ENCODE results near the gene HECTD1.
"Not testable (repeated sequence)": the region's sequence is repeated elsewhere in the genome, so short reads cannot be mapped to it uniquely, and the experiment has no call there.

HECTD1 gene

DNA sequence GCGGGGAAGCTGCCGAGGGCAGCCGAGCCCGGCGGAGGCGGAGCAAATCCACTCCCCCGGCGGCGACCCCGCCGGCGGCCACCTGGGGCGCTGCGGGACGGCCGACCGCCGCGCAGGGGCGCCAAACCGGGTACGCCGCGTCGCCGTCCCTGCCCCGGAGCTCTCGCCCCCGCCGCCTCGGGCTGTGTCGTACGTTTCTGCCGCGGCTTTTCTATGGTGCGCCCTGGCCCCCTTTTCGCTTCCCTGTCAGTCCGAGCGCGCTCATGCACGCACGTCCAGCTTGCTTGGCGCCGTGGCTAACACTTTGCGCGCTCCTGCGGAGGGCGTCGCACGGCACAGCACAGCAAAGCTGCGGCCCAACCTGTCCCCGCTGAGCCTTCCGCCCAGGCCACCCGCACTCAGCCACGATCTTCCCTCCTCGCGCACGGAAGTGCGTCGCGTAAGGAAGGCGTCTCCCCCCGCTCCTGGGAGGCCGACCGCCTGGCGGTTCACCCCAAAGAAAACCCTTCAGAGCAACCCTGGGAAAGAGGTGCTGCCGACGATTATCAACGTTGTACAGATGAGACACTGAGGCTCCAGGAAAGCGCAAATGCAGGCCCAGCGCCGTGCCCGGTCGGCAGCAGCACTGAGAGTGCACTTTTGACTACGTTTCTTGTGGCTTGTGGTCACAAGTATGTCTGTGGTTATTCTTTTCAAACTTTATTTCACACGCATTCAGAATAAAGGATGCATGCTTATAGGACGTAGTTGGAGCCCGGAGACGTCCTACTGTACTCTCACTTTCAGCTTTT, at the start of gene HECTD1:
Gene HECTD1 (minus strand): TSS at position 39 of the 791 bp plus-strand sequence. CDS start 1,857 bp downstream, outside the sequence.
- DNase-seq: peak; percentile 94 to 95

DNA sequence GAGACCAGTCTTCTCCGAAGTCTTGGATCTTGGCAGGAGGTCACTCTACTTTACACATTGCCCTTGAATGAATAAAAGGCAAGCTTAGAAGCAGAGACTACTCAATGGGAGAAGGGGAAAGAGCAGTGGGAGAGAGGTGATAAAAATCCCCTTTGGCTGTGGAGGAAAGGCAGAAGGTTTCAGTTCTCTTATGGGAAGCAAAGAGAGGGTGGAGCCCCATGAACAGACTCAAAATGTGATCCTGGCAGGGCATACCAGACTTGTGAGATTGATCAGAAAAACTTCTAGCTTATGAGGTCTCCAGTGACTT, 49.6 kb upstream of the HECTD1 start:
- no peak for DNase-seq

DNA sequence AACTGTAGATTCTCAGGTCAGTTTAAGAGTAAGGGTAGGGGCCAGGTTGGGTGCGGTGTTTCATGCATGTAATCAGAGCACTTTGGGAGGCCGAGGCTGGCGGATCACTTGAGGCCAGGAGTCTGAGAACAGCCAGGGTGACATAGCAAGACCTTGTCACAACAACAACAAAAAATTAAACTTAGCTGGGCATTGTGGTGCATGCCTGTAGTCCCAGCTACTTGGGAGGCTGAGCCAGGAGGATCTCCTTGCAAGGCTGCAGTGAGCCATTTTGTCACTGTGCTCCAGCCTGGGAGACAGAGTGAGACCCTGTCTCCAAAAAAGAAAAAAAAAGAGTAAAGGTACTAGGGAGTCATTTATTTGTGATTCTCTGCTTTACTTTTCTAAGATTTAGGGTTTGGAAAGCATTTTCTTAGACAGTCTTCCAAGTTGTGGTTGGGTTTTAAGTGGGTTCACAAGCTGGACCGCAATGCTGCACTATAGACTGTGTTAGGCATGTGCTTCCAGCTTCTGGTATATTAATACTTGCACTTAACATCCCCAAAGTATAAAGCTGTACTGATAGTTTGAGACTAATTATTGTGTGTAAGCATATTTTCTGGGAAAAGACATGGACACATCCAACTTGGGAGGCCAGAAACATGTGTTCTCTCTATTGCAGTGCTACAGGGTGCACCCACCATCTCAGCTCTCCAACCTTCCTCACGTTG, 49.1 kb upstream of the HECTD1 start:
- DNase-seq: no peak

DNA sequence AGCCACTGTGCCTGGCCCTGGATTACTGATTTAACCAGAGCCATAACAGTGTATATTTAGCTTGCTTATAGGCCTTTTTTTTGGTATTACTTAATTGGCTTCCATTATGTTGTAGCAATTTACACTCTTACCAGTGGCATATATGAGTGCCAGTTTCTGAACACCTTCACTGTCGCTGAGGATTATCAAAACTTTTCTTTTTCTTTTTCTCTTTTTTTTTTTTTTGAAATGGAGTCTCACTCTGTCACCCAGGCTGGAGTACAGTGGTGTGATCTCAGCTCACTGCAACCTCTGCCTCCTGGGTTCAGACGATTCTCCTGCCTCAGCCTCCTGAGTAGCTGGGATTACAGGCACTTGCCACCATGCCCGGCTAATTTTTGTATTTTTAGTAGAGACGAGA, 48.3 kb upstream of the HECTD1 start:
- DNase-seq: not testable (repeated sequence)

DNA sequence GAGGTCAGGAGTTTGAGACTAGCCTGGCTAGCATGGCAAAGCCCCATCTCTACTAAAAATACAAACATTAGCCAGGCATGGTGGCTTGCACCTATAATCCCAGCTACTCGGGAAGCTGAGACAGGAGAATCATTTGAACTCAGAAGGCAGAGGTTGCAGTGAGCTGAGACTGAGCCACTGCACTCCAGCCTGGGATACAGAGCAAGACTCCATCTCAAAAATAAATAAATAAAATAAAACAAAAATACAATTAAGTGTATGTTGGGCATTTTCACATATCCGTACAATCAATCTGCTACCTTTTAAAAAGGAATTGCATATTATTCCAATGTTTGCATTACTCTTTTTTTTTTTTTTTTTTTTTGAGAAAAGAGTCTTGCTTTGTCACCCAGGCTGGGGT, 47.7 kb upstream of the HECTD1 start:
- DNase-seq: no peak

DNA sequence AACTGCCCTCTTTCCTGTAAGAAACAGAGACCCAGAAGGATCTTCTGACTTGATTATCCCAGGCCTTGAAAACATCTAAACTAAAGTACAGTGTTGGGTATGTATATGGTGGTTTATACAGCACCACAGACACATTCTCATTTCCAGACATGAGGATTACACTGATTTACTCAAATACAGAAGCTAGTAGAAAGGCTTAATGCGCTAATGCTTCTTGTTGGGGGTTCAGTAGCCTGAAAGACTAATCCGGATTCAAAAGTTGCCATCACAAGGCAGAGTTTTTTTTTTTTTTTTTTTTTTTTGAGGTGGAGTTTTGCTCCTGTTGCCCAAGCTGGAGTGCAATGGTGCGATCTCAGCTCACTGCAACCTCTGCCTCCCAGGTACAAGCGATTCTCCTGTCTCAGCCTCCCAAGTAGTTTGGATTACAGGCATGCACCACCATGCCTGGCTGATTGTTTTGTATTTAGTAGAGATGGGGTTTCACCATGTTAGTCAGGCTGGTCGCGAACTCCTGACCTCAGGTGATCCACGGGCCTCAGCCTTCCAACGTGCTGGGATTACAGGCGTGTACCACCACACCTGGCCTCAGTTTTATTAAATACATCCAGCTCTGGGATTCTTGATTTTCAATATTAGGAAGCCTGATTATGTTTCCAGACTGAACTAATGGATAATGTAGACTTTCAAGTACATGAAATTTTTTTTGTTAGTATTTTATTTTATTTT, 46.3 kb upstream of the HECTD1 start:
- DNase-seq: no peak

DNA sequence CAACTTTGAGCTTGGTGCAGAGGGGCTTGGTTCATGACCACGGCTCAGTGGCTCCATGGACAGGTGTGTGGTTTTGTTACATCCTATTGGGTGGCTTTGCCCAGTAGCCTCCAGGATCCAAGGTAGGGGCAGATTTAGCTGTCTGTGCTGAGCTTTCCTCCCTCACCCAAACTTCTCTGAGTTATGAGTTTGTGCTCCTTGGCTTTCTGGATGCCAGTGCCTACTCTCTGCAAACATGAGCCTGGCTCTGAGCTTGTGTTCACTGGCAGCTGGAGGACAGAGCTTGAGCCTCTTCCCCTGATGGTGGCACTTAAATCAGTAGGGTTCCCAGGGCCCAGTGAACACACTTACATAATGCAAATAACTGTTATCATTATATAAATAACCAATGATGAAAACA, 45.3 kb upstream of the HECTD1 start:
- DNase-seq: no peak

DNA sequence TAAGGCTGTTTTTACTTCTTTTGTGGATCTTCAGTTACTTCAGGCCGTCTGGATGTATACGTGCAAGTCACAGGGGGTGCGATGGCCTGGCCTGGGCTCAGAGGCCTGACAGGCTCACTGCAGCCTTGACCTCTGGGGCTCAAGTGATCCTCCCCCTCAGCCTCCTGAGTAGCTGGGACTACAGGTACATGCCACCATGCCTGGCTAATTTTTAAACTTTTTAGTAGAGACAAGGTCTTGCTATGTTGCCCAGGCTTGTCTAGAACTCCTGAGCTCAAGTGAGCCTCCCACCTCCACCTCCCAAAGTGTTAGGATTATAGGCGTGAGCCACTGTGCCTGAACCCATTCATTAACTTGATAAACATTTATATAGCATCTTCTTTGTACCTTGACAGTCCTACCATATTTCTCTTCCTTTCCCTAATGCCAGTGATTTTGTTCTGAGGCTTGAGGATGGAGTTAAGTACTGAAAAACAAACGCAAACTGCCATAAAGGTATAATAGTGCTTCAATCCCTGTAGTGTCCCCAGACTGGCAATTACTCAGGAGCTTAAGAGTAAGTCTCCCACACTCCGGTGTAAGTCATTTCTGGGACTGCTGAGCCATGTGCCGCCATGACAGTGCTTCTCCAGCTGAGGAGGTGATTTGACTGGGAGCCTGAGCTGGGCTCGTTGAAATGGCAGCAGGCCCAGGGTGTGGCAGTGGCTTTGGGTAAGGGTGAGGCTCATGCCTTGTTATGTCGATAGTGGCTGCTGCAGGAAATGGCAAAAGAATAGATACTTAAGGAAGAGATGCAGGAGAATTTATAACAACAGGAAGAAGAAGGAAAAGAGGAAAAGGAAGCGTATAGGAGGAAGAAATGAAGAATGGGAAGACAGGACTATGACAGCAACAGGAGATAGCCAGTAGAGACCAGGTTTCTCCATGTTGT, 43.7 kb upstream of the HECTD1 start:
- DNase-seq: no peak

DNA sequence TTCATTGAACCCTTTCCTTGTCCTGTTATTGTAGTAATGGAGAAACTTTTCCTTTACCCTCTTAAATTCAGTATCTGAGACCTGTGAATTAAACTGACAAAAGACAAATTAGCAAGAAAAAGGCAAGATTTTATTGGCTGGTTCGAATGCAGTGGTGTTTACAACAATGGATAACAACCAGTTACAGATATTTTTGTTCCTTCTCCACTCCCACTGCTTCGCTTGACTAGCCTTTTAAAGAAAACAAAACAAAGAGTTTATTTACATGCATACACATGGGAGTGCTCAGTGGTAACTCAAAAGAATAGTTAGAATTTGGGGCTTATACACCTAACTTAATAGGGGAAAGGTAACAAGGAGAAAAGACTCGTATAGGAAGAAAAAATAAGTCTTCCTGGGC, 37.0 kb upstream of the HECTD1 start:
- DNase-seq: no peak

DNA sequence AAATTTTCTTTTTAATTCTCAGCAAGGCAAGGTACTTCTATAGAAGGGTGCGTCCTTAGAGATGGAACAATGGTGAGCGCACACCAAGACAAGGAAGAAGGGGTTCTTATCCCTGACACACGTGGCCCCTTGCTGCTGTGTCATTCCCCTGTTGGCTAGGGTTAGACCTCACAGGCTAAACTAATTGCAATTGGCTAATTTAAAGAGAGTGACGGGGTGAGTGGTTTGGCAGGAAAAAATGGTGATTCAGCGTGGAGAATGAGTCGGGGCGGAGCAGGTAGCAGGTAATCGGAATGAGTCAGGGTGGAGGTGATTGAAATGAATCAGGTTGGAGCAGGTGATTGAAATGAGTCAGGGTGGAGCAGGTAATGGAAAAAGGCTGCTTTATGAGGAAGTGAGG, 36.3 kb upstream of the HECTD1 start:
- DNase-seq: no peak

DNA sequence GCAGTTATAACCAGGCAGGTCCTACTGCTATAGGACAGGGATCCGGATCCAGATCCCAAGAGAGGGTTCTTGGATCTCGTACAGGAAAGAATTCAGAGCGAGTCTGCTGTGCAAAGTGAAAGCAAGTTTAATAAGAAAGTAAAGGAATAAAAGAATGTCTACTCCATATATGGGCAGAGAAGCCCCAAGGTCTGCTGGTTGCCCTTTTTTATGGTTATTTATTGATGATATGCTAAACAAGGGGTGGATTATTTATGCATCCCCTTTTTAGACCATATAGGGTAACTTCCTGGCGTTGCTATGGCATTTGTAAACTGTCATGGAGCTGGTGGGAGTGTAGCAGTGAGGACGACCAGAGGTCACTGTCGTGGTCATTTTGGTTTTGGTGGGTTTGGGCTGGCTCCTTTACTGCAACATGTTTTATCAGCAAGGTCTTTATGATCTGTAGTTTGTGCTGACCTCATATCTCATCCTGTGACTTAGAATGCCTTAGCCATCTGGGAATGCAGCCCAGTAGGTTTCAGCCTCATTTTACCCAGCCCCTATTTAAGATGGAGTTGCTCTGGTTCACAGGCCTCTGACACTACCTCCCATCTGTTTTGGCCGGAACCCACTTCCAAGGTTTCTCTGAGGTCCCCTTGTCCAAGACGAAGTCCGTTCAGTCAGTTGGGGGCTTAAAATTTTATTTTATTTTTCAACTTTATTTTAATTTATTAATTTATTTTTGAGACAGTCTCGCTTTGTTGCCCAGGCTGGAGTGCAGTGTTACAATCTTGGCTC, 34.8 kb upstream of the HECTD1 start:
- DNase-seq: not testable (repeated sequence)

DNA sequence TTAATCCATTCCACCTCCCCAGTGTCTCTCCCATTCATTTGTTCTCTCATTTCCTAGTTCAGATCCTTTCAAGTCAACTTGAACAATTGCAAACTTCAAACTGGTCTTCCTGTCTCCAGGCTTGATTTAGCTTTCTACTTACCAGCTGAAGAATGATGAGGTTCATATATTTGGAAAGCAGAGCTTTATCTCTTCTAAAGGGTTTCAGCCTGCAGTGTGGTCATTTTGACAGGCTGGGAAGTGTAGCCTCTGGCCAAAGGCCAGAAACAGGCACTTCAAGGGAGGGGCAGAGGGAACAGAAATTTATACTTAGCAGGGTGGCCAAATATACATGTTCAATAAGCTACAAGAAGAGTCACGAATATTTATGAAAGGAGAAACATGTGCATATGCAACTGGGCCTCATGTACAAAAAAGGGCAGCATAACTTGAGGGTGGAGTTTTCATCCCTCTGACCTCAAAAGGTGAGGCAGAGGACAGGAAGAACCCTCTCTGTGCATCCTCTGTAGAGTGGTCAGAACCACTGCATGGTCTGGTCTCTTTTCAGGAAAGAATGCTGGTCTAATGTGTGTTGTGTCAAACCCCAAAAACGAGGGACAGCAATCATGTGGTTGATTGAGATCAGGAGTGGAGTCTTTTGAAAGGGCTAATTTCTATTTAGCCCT, 34.0 kb upstream of the HECTD1 start:
- DNase-seq: no peak

DNA sequence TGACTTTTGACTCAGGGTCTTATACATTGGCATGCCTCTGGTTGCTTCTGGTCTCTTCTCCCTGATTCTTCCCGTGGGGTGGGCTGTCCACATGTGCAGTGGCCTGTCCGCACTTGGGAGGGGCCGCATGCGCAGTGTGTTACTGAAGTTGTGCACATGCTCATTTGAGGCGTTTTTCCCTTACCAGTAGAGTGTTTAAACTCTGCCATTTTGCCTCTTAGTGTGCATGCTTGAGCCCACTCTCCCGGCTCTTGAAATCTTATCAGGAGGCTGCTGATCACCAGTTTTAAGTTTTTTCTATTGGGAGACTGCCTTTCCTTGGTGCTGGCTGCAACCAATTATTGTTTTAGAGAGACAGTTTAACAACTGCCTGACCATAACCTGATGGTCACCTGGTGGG, 32.1 kb upstream of the HECTD1 start:
- no peak for DNase-seq

DNA sequence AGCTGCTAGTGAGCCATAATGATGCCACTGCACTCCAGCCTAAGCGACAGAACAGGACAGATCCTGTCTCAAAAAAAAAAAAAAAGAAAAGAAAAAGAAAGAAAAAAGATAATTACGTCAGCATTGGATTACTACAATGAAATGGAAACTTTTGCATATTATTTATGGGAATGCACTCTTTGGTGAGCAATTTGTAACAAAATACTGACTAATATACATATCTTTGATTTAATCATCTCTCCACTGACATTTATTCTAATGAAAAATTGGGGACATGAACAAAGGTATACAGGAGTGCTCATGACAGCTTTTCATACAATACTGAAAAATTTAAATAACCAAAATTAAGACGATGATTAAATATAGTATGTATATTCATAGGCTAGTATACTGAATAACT, 27.9 kb upstream of the HECTD1 start:
- DNase-seq: no peak

DNA sequence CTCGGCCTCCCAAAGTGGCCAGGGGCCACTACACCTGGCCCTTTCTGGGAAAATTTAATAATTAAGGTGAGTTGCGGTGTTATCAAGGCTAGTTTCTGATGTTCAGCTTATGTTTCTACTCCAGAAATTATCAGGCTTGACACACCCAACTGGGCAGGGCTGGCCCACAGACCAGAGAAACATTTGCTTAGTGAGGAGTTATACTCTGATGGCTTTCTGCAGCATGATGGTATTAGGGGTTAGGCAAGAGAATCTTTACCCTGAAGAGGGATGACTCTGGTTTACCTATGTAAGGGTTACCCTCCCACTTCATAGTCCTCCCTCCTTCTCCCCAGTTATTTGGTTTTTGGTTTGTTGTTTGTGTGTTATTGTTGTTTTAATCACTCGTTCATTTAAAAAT, 24.5 kb upstream of the HECTD1 start:
- DNase-seq: no peak

DNA sequence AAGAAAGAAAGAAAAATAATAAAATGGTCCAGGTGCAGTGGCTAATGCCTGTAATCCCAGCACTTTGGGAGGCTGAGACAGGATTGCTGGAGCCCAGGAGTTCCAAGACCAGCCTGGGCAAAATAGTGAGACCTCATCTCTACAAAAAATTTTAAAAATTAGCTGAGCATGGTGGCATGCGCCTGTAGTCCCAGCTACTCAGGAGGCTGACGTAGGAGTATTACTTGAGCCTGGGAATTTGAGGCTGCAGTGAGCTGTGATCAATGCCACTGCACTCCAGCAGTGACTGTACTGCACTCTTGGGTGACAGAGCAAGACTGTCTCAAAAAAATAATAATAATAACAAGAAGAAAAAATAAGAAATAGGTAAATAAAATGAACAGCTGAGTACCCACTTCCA, 23.7 kb upstream of the HECTD1 start:
- DNase-seq: not testable (repeated sequence)

DNA sequence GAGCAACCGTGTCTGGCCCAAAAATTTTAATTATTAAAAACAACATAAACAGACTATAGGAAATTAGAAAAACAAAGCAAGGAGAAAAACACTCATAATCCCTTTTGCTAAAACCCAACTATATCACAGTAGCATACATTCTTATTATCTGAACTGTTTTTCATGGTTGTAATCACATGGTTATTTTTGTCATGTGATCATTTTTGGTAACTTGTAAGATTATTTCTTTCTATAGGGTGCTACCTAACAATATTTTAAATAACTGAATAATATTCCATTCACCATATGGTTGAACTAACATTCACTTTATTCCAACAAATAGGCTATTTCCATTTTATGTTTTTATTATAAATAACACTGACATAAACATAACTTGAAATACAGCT, 23.0 kb upstream of the HECTD1 start:
- DNase-seq: no peak

DNA sequence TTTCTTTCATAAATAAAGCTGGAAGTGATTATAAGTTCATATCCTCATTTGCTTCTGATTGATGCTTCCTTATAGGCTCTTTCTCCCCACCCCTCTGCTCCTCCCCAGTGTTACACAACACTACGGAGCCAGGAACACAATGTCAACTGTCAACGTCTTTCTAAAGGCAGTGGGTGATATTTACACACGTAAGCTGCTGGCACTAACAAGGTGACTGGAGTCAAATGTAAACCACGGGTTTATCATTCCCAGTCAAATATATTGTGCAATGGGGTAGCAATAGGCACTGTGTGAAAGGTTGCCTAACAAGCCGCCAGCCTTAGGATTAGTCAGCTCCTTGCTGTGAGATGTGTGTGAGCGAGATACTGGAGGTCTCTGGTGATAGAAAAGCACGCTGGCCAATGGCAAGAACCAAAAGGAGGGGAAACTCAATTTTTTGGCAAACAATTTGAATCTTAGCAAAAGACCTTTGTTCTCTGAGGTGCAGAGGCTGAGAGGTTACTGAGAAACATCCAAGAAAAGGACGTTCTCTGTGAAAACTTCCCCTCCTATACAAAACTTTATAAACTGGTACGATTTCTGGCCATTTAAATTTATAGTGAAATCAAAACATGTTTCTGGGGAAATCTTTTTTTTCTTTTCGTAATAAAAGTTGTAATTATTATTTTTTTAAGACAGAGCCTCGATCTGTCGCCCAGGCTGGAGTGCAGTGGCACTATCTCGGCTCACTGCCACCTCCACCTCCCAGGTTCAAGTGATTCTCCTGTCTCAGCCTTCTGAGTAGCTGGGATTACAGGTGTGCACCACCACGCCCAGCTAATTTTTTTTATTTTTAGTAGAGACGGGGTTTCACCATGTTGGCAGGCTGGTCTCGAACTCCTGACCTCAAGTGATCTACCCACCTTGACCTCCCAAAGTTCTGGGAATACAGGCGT, 22.3 kb upstream of the HECTD1 start:
- no peak for DNase-seq

DNA sequence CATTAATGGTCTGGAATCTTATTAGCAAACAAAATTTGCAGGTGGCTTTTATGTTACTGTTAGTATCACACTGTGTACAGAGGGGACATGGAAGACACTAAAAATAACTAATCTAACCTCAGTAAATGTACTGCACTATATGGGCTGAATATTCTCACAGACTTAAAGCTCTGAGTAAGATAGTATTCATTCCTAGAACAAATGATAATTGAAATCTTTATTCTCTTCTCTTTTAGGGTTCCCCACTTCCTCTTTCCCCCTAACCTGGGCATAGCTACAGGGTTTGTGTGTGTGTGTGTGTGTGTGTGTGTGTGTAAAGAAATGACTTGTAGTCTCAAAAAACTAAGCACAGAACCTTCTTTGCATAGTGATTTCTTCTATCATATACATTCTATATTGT, 21.4 kb upstream of the HECTD1 start:
- DNase-seq: no peak

DNA sequence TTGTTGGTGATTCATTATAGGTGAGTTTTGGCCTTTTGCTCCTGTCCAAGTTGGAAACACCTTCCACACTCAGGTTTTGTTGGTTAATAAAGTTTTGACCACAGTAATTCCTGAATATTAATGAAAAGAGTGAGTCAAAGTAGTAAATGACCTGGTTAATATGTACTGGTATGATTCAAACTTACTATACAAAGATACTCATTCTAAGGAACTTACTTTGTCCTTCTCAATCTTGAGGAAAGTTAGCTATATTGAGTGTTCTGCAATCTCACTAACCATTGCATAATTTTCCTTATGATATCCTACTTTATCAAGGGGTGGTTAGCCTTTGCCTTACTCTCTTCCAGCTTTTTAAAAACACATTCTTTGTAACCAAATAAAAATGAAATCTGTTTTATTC, 20.9 kb upstream of the HECTD1 start:
- no peak for DNase-seq
